Suprapubic skin (tissue), 4 donors: ENCODE results near the gene DTYMK. TPM values are rescaled to one million over a fixed set of nuclear protein-coding genes. Genes with fewer than 3 reads are reported as not detected.

Experiments
- DNase-seq, 2 donors: peaks; one replicate each; pipeline ENCODE4 v3.0.0-alpha.2; 2019; ENCODE audit warnings: low spot score in 2 of 2
- H3K27ac ChIP-seq: fragments of 200-600 bp; sonication (generic); one replicate; pipeline ENCODE4 v1.5.1; 2019
- H3K27me3 ChIP-seq: fragments of 200-600 bp; sonication (generic); one replicate; pipeline ENCODE4 v1.5.1; 2019
- H3K36me3 ChIP-seq: fragments of 200-600 bp; sonication (generic); one replicate; pipeline ENCODE4 v1.5.1; 2019
- H3K4me1 ChIP-seq: fragments of 200-600 bp; sonication (generic); one replicate; pipeline ENCODE4 v1.5.1; 2019
- H3K4me3 ChIP-seq: fragments of 200-600 bp; sonication (generic); one replicate; pipeline ENCODE4 v1.5.1; 2019; ENCODE audit warnings: mild to moderate bottlenecking
- H3K9me3 ChIP-seq: fragments of 200-600 bp; sonication (generic); one replicate; pipeline ENCODE4 v1.5.1; 2019
- EP300 ChIP-seq: sonication (generic); formaldehyde crosslinking; IDR thresholded peaks from one replicate; pipeline ENCODE4 v1.6.1; 2017; ENCODE audit warnings: antibody characterized with exemption
- POLR2A ChIP-seq, 2 donors: fragments of 450-650 bp; IDR thresholded peaks; one replicate each; pipeline ENCODE4 v1.6.1; 2017; ENCODE audit warnings: antibody characterized with exemption in 2 of 2, mild to moderate bottlenecking in 2 of 2, moderate library complexity in 2 of 2
- POLR2AphosphoS5 ChIP-seq, 3 donors: sonication (generic); formaldehyde crosslinking; IDR thresholded peaks; one replicate each; pipeline ENCODE4 v1.6.1; 2017; ENCODE audit warnings: antibody characterized with exemption in 3 of 3
- WGBS: methylation state at CpG from one replicate; pipeline ENCODE4 v1.1.5; 2018; 5-methylcytosine and 5-hydroxymethylcytosine counted together
- total RNA-seq, 4 donors: library from RNA; depleted of rRNA; stranded (reverse); fragments of >200 nt; gene quantifications; one replicate each; pipeline ENCODE4 v1.1.0, GENCODE V29; 2016
- TF ChIP-seq, protein P1 (sequence below), 2 donors: fragments of 200-600 bp in 1 of 2; fragments of 450-650 bp in 1 of 2; sonication (generic) in 1 of 2; IDR thresholded peaks; one replicate each; pipeline ENCODE4 v1.5.1; 2016 to 2019; ENCODE audit warnings: antibody characterized with exemption in 2 of 2, mild to moderate bottlenecking in 1 of 2, moderate library complexity in 1 of 2

Gene DTYMK
- total RNA-seq, 4 donors from 2014 or later, result 14.6 to 29.1 (median 18.2) TPM

DNA sequence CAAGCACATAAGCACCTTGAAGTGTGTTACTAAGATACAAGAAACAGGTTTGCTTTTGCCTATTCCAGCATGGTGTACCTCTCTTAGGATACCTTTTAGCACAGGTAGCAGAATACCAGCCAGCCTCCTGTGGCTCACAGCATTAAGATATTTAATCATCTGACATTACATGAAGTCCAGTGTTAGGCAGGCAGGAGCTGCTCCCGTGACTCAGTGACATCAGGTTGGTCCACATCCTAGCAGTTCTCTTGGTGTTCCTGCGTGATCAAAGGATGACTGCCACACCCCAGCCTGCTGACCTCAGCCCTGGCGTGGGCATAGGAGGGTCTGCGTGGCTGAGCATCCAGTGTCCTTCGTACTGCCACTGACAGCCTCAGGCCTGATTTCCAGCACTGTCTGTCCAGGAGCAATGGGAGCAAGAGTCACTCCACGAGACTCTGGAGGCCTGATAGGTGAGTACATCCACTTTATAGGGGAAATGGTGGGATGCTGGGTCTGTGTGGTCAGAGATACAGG, 3.6 kb upstream of the DTYMK start:
- no peaks in the 10 kb centered on the region for H3K27me3 ChIP-seq
- WGBS, result 76% methylated on average over 6 of the region's 6 CpGs
- H3K4me3 ChIP-seq, result no peak overlapping the region
- no peaks in the 10 kb centered on the region for H3K9me3 ChIP-seq
- H3K27ac ChIP-seq, result no peak overlapping the region
- no peak for DNase-seq
- TF ChIP-seq POLR2AphosphoS5 (IDR thresholded peaks at IDR 0.05) (no peak), EP300 (no peak), POLR2A (IDR thresholded peaks at IDR 0.05) (no peak)
- TF ChIP-seq, protein P1, sequence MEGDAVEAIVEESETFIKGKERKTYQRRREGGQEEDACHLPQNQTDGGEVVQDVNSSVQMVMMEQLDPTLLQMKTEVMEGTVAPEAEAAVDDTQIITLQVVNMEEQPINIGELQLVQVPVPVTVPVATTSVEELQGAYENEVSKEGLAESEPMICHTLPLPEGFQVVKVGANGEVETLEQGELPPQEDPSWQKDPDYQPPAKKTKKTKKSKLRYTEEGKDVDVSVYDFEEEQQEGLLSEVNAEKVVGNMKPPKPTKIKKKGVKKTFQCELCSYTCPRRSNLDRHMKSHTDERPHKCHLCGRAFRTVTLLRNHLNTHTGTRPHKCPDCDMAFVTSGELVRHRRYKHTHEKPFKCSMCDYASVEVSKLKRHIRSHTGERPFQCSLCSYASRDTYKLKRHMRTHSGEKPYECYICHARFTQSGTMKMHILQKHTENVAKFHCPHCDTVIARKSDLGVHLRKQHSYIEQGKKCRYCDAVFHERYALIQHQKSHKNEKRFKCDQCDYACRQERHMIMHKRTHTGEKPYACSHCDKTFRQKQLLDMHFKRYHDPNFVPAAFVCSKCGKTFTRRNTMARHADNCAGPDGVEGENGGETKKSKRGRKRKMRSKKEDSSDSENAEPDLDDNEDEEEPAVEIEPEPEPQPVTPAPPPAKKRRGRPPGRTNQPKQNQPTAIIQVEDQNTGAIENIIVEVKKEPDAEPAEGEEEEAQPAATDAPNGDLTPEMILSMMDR (IDR thresholded peaks at IDR 0.05), result no peak
- H3K36me3 ChIP-seq, result peaks cover 43% of the 10 kb centered on the region
- H3K4me1 ChIP-seq, result peaks cover 31% of the 10 kb centered on the region

DNA sequence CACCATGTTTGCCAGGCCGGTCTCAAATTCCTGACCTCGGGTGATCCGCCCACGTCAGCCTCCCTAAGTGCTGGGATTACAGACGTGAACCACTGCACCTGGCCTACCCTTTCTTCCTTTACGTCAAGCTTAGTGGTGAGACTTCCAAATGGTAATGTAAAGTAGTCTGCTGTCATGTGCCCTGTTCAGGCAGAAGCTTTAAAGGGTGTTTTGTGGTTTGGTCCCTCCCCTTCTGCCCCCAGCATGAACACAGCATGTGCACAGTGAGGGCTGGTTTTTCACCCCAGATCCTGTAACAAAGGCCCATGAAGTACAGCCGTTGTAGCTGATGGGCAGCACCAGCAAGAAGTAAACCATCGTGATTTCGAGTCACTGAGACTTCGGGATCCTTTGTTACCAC, 2.7 kb upstream of the DTYMK start:
- DNase-seq, result no peak
- Histone ChIP-seq H3K27ac (no peak overlapping the region), H3K4me1 (peaks cover 31% of the 10 kb centered on the region), H3K36me3 (peaks cover 35% of the 10 kb centered on the region), H3K4me3 (no peak overlapping the region), H3K27me3 (no peaks in the 10 kb centered on the region), H3K9me3 (no peaks in the 10 kb centered on the region)
- WGBS, result 90% methylated on average over 10 of the region's 10 CpGs
- TF ChIP-seq POLR2AphosphoS5 (IDR thresholded peaks at IDR 0.05) (no peak), POLR2A (IDR thresholded peaks at IDR 0.05) (no peak), EP300 (no peak)
- TF ChIP-seq, protein P1 (IDR thresholded peaks at IDR 0.05), result no peak

DNA sequence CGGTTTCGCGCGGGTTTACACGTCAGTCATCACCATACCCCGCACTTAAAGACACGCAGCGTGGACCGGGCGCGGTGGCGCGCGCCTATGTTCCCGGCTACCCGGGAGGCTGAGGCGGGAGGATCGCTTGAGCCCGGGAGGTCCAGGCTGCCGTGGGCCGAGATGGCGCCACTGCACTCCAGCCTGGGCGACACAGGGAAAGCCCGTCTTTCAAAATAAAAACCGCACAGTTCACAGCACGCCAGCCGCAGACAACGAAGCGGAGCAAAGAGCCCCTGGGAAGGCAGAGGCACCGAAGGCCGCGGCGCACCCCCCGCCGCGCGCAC, 328 bp downstream of the DTYMK start:
- no peaks in the 10 kb centered on the region for H3K27me3 ChIP-seq
- peaks cover 33% of the 10 kb centered on the region for H3K36me3 ChIP-seq
- peaks cover 31% of the 10 kb centered on the region for H3K4me1 ChIP-seq
- TF ChIP-seq EP300 (no peak), POLR2AphosphoS5 (IDR thresholded peaks at IDR 0.05) (no peak)
- peak overlapping the region; percentile 75 for H3K4me3 ChIP-seq
- H3K9me3 ChIP-seq, result no peaks in the 10 kb centered on the region
- DNase-seq, result no peak
- peak overlapping the region; percentile 95 for H3K27ac ChIP-seq
- under 1% methylated on average over 28 of the region's 37 CpGs for WGBS

DNA sequence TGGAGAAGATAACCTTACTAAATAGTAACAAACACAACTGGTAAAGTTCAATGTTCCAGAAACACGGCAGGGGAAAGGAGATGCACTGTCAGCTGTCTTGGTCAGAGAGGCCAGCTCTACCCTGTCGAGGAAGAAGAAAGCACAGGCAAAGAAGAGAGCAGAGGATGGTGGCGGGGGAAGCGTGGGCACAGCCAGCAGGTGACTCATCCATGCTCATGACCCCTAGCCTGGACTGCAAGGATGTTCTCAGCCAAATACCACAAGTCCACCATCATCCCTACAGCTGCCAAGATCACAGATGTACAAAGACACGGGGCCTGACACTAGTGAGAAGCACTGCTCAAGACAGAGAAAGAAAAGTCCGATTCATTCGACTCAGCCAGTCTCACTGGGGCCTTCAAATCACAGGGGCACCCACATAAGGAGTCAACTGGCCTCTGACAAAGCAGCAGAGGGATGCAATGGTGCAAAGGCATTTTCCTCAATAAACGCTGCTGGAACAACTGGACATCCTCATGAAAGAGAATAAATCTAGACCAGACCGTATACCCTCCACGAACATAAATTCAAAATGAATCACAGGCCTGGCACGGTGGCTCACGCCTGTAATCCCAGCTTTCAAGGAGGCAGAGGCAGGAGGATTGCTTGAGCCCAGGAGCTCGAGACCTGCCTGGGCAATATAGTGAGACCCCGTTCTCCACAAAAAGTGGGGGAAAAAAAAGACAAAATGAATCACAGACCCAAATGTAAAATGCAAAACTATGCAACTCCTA, 5.6 kb downstream of the DTYMK start:
- 72% methylated on average over 14 of the region's 14 CpGs for WGBS
- Histone ChIP-seq H3K27ac (no peak overlapping the region), H3K4me3 (no peak overlapping the region), H3K4me1 (peaks cover 7% of the 10 kb centered on the region), H3K27me3 (no peaks in the 10 kb centered on the region), H3K36me3 (peaks cover 48% of the 10 kb centered on the region), H3K9me3 (no peaks in the 10 kb centered on the region)
- DNase-seq, result no peak
- TF ChIP-seq POLR2AphosphoS5 (IDR thresholded peaks at IDR 0.05) (no peak), EP300 (no peak), POLR2A (IDR thresholded peaks at IDR 0.05) (no peak)
- TF ChIP-seq, protein P1 (IDR thresholded peaks at IDR 0.05), result no peak

DNA sequence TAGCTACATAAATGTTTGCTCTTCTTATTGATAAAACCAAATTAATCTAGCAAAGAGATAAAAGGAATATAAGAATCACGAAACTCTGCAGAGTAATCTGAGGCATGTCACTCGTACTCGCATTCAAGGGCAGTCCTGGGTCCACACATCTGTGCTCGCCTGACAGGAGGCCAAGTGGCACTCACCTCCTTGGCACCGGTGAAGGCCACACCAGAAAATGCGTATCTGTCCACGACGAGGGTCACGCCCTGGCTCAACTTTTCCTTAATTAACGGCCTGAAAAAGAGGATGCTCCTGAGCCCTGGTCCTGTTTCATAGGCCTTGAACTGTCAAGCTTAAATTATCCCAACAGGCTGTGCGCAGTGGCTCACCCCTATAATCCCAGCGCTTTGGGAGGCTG, 6.6 kb downstream of the DTYMK start:
- Histone ChIP-seq H3K27me3 (no peaks in the 10 kb centered on the region), H3K36me3 (peaks cover 48% of the 10 kb centered on the region), H3K9me3 (no peaks in the 10 kb centered on the region), H3K27ac (no peak overlapping the region), H3K4me1 (no peaks in the 10 kb centered on the region), H3K4me3 (no peak overlapping the region)
- WGBS, result 91% methylated on average over 12 of the region's 12 CpGs
- DNase-seq, result no peak
- TF ChIP-seq, protein P1 (IDR thresholded peaks at IDR 0.05), result no peak
- TF ChIP-seq POLR2A (IDR thresholded peaks at IDR 0.05) (no peak), POLR2AphosphoS5 (IDR thresholded peaks at IDR 0.05) (no peak), EP300 (no peak)
